H9 (cell line): ENCODE results near the gene PRPF19. TPM values are rescaled to one million over a fixed set of nuclear protein-coding genes. Genes with fewer than 3 reads are reported as not detected.

Source experiments
- DNase-seq: peaks from one replicate; pipeline ENCODE4 v3.0.0-alpha.2; 2017
- H2AFZ ChIP-seq: one replicate; pipeline ENCODE4 v1.6.1; 2013; ENCODE audit warnings: mild to moderate bottlenecking, low read length, control low read depth, moderate library complexity
- H2AK5ac ChIP-seq: 2 replicates; pipeline ENCODE4 v1.6.1; 2013; ENCODE audit warnings: low read length, control low read depth, mixed read lengths; ENCODE audit not compliant: insufficient read length
- H2BK120ac ChIP-seq: one replicate; pipeline ENCODE4 v1.6.1; 2013; ENCODE audit warnings: low read depth, mild to moderate bottlenecking, low read length, control low read depth, inconsistent platforms; ENCODE audit not compliant: poor library complexity, severe bottlenecking
- H2BK12ac ChIP-seq: 2 replicates; pipeline ENCODE4 v1.6.1; 2013; ENCODE audit warnings: low read length, control low read depth, mixed read lengths, low read depth; ENCODE audit not compliant: insufficient read length
- H2BK15ac ChIP-seq: 2 replicates; pipeline ENCODE4 v1.6.1; 2013; ENCODE audit warnings: low read depth, low read length, control low read depth
- H2BK20ac ChIP-seq: one replicate; pipeline ENCODE4 v1.6.1; 2013; ENCODE audit warnings: low read depth, mild to moderate bottlenecking, low read length, control low read depth, inconsistent platforms; ENCODE audit not compliant: poor library complexity, severe bottlenecking
- H2BK5ac ChIP-seq: 2 replicates; pipeline ENCODE4 v1.6.1; 2013; ENCODE audit warnings: low read length, control low read depth, mixed read lengths; ENCODE audit not compliant: insufficient read length
- H3K14ac ChIP-seq: 2 replicates; pipeline ENCODE4 v1.6.1; 2013; ENCODE audit warnings: low read length, control low read depth; ENCODE audit not compliant: insufficient read depth
- H3K18ac ChIP-seq: 2 replicates; pipeline ENCODE4 v1.6.1; 2013; ENCODE audit warnings: low read depth, mild to moderate bottlenecking, mixed read lengths, low read length, control low read depth; ENCODE audit not compliant: insufficient read length
- H3K23ac ChIP-seq: 2 replicates; pipeline ENCODE4 v1.6.1; 2013; ENCODE audit warnings: low read length, control low read depth, mixed read lengths, low read depth; ENCODE audit not compliant: insufficient read length
- H3K23me2 ChIP-seq: 2 replicates; pipeline ENCODE4 v1.6.1; 2013; ENCODE audit warnings: low read depth, mild to moderate bottlenecking, mixed read lengths, low read length, control low read depth; ENCODE audit not compliant: insufficient read length, poor library complexity, severe bottlenecking
- H3K27ac ChIP-seq: 2 replicates; pipeline ENCODE4 v1.5.1; 2013; ENCODE audit warnings: low read length, control low read depth, mixed read lengths, low read depth; ENCODE audit not compliant: insufficient read length
- H3K27me3 ChIP-seq: 2 replicates; pipeline ENCODE4 v1.6.1; 2013; ENCODE audit warnings: low read length, control low read depth, inconsistent platforms; ENCODE audit not compliant: insufficient read depth
- H3K4ac ChIP-seq: 2 replicates; pipeline ENCODE4 v1.6.1; 2013; ENCODE audit warnings: low read depth, mild to moderate bottlenecking, control low read depth, inconsistent platforms, low read length, moderate library complexity
- H3K4me1 ChIP-seq: 2 replicates; pipeline ENCODE4 v1.6.1; 2013; ENCODE audit warnings: low read length, control low read depth, inconsistent platforms; ENCODE audit not compliant: insufficient read depth
- H3K4me2 ChIP-seq: 2 replicates; pipeline ENCODE4 v1.6.1; 2013; ENCODE audit warnings: low read length, control low read depth, mixed read lengths; ENCODE audit not compliant: insufficient read length, insufficient read depth
- H3K56ac ChIP-seq: 2 replicates; pipeline ENCODE4 v1.6.1; 2013; ENCODE audit warnings: low read depth, mild to moderate bottlenecking, mixed read lengths, low read length, control low read depth; ENCODE audit not compliant: insufficient read length
- H3K79me1 ChIP-seq: 2 replicates; pipeline ENCODE4 v1.6.1; 2013; ENCODE audit warnings: low read depth, mild to moderate bottlenecking, moderate library complexity, low read length, control low read depth, inconsistent platforms; ENCODE audit not compliant: insufficient read depth, poor library complexity, severe bottlenecking
- H3K79me2 ChIP-seq: 2 replicates; pipeline ENCODE4 v1.6.1; 2013; ENCODE audit warnings: low read length, control low read depth, inconsistent platforms; ENCODE audit not compliant: insufficient read depth
- H3K9ac ChIP-seq: 2 replicates; pipeline ENCODE4 v1.6.1; 2013; ENCODE audit warnings: low read length, control low read depth, mixed read lengths; ENCODE audit not compliant: insufficient read length; ENCODE audit errors: extremely low read depth
- H3K9me3 ChIP-seq: one replicate; pipeline ENCODE4 v1.6.1; 2013; ENCODE audit warnings: low read depth, low read length, inconsistent platforms; ENCODE audit not compliant: control insufficient read depth
- H3T11ph ChIP-seq: one replicate; pipeline ENCODE4 v1.6.1; 2013; ENCODE audit warnings: mild to moderate bottlenecking, low read length, control low read depth, inconsistent platforms
- H4K20me1 ChIP-seq: one replicate; pipeline ENCODE4 v1.6.1; 2013; ENCODE audit not compliant: control insufficient read depth, insufficient read length, insufficient read depth
- H4K5ac ChIP-seq: 2 replicates; pipeline ENCODE4 v1.6.1; 2013; ENCODE audit warnings: low read depth, mild to moderate bottlenecking, mixed read lengths, low read length, control low read depth; ENCODE audit not compliant: insufficient read length
- H4K8ac ChIP-seq: replicated peaks from 2 replicates; pipeline ENCODE4 v1.6.1; 2013; ENCODE audit warnings: low read length, control low read depth, mixed read lengths, low read depth; ENCODE audit not compliant: insufficient read length
- H4K91ac ChIP-seq: 2 replicates; pipeline ENCODE4 v1.6.1; 2013; ENCODE audit warnings: low read depth, mild to moderate bottlenecking, moderate library complexity, mixed read lengths, low read length, control low read depth; ENCODE audit not compliant: insufficient read length
- H3K27ac Mint-ChIP-seq, 3 experiments: 2 replicates in 2 of 3; 3 replicates in 1 of 3; pipeline ENCODE4 v1.8.0; 2020 to 2021; ENCODE audit warnings: mixed read lengths in 3 of 3, mild to moderate bottlenecking in 1 of 3, moderate library complexity in 1 of 3
- H3K27me3 Mint-ChIP-seq: 2 replicates; pipeline ENCODE4 v1.8.0; 2021; ENCODE audit warnings: low read depth, mild to moderate bottlenecking, moderate library complexity, mixed read lengths
- H3K36me3 Mint-ChIP-seq, 3 experiments: 2 replicates in 2 of 3; 3 replicates in 1 of 3; pipeline ENCODE4 v1.8.0; 2020 to 2021; ENCODE audit warnings: low read depth in 3 of 3, mixed read lengths in 3 of 3; ENCODE audit not compliant: insufficient read depth in 1 of 3
- H3K4me1 Mint-ChIP-seq, 2 experiments: 2 replicates each; pipeline ENCODE4 v1.8.0; 2020; ENCODE audit warnings: mixed read lengths in 2 of 2
- H3K4me3 Mint-ChIP-seq, 2 experiments: 2 replicates in 1 of 2; 3 replicates in 1 of 2; pipeline ENCODE4 v1.8.0; 2020 to 2021; ENCODE audit warnings: mild to moderate bottlenecking in 2 of 2, mixed read lengths in 2 of 2, moderate library complexity in 1 of 2
- H3K9me3 Mint-ChIP-seq, 2 experiments: 2 replicates in 1 of 2; 3 replicates in 1 of 2; pipeline ENCODE4 v1.8.0; 2020; ENCODE audit warnings: mild to moderate bottlenecking in 2 of 2, mixed read lengths in 2 of 2, moderate library complexity in 1 of 2
- CTCF ChIP-seq: fragments of 200-600 bp; sonication (generic); conservative IDR thresholded peaks from 3 replicates; pipeline ENCODE4 v1.8.0; 2021; ENCODE audit warnings: antibody characterized with exemption, mild to moderate bottlenecking
- WGBS: extraction: QIAGEN DNeasy Blood & Tissue Kit; methylation state at CpG from one replicate; pipeline ENCODE4 v1.1.7; 2013; ENCODE audit warnings: missing lambda C conversion rate, low lambda C conversion rate, mixed read lengths; ENCODE audit not compliant: insufficient read length; ENCODE audit errors: extremely low coverage; 5-methylcytosine and 5-hydroxymethylcytosine counted together
- total RNA-seq: library from RNA; stranded (reverse); gene quantifications from 2 replicates; pipeline ENCODE4 v1.2.1, GENCODE V29; 2021

Gene PRPF19
- total RNA-seq, 1 experiment from 2014 or later, result 130 TPM

DNA sequence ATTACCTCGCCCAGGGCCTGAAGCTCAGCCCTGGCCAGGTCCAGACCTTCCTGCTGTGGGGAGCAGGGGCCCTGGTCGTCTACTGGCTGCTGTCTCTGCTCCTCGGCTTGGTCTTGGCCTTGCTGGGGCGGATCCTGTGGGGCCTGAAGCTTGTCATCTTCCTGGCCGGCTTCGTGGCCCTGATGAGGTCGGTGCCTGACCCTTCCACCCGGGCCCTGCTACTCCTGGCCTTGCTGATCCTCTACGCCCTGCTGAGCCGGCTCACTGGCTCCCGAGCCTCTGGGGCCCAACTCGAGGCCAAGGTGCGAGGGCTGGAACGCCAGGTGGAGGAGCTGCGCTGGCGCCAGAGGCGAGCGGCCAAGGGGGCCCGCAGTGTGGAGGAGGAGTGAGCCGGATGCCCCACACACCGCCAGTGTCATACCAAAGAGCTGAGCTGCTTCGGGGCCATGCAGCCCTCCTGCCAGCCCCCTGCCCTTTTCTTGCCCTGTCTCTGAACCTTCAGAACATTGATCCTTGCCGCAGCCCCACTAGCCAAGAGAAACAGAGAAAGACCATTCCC, 15.5 kb upstream of the PRPF19 start:
- no peaks in the 10 kb centered on the region for H4K20me1 ChIP-seq
- no peak overlapping the region for H3K18ac ChIP-seq
- H3K4me1 ChIP-seq, result peaks cover 2% of the 10 kb centered on the region
- H3K79me2 ChIP-seq, result no peaks in the 10 kb centered on the region; the same call in 1 of the 2 replicates
- H3K56ac ChIP-seq, result no peak overlapping the region
- H3K27me3 Mint-ChIP-seq, result peaks cover 7% of the 10 kb centered on the region
- no peak overlapping the region for H2AK5ac ChIP-seq
- H3K4ac ChIP-seq, result no peak overlapping the region
- WGBS, result no CpG with 5 or more reads among the region's 23 CpGs
- H2BK20ac ChIP-seq, result no peak overlapping the region
- no peaks in the 10 kb centered on the region for H3K9me3 Mint-ChIP-seq
- no peak overlapping the region for H3T11ph ChIP-seq
- H3K9ac ChIP-seq, result no peak overlapping the region
- no peak overlapping the region for H3K27ac ChIP-seq
- H4K5ac ChIP-seq, result no peak overlapping the region
- H3K36me3 Mint-ChIP-seq, result peaks cover 18 to 47% (median 29%) of the 10 kb centered on the region in 3 experiments; a peak in 6 of 7 replicates
- H3K27me3 ChIP-seq, result no peaks in the 10 kb centered on the region
- no peak overlapping the region for H3K14ac ChIP-seq
- H3K4me3 Mint-ChIP-seq, result no peak overlapping the region
- H2BK12ac ChIP-seq, result no peak overlapping the region
- no peak overlapping the region for H2BK15ac ChIP-seq
- no peak overlapping the region for H4K91ac ChIP-seq
- no peaks in the 10 kb centered on the region for H3K79me1 ChIP-seq
- peaks cover 10% of the 10 kb centered on the region for H3K23me2 ChIP-seq
- TF ChIP-seq CTCF, result no peak
- H3K4me1 Mint-ChIP-seq, result peaks cover 25 to 27% of the 10 kb centered on the region in 2 experiments
- H3K27ac Mint-ChIP-seq, result peak overlapping the region in 1 of 3 experiments; percentile 61; a peak in 1 of 7 replicates
- no peaks in the 10 kb centered on the region for H3K9me3 ChIP-seq
- H4K8ac ChIP-seq, result no peak overlapping the region
- H3K23ac ChIP-seq, result no peak overlapping the region
- H2BK120ac ChIP-seq, result no peak overlapping the region
- H2AFZ ChIP-seq, result no peak overlapping the region
- DNase-seq, result no peak
- no peak overlapping the region for H2BK5ac ChIP-seq
- no peak overlapping the region for H3K4me2 ChIP-seq
